IMR-90 (cell line): ENCODE measurements around the gene GAS6. TPM values are rescaled to one million over a fixed set of nuclear protein-coding genes. Genes with fewer than 3 reads are reported as not detected.

Source experiments
- ATAC-seq: fragments of 200-7000 bp; cut with Tn5 transposase; 2 replicates; pipeline ENCODE4 v1.9.1; 2020; ENCODE audit warnings: low read depth, mild to moderate bottlenecking, moderate library complexity
- BruUV-seq: library from RNA; stranded (reverse); fragments of 400-500 nt; replicated peaks from 2 replicates; lab custom pipeline; 2021; lab: Mats Ljungman, UMichigan
- CTCF ChIA-PET: fragments of 300-600 bp; formaldehyde crosslinking; extraction: SDS; loops from one replicate; lab custom pipeline; 2021; ENCODE audit warnings: antibody characterized with exemption; lab: Yijun Ruan, JAX
- POLR2A ChIA-PET: fragments of 300-600 bp; sonication (Branson Sonifier 250); formaldehyde crosslinking; loops from one replicate; lab custom pipeline; 2022; ENCODE audit warnings: antibody characterized with exemption; ENCODE audit not compliant: unreplicated experiment; lab: Charles Lee
- DNase-seq: peaks from one replicate; pipeline ENCODE4 v3.0.0; 2013
- H2AFZ ChIP-seq: replicated peaks from 2 replicates; pipeline ENCODE3; 2013; ENCODE audit warnings: low read length, mild to moderate bottlenecking; ENCODE audit not compliant: poor library complexity
- H2AK5ac ChIP-seq: 2 replicates; pipeline ENCODE4 v1.6.1; 2013; ENCODE audit warnings: low read depth, low read length, inconsistent platforms
- H2AK9ac ChIP-seq: replicated peaks from 2 replicates; pipeline ENCODE3; 2013; ENCODE audit warnings: mild to moderate bottlenecking, low read depth, low read length, moderate library complexity; ENCODE audit not compliant: poor library complexity
- H2BK120ac ChIP-seq: 2 replicates; pipeline ENCODE4 v1.6.1; 2013; ENCODE audit warnings: low read depth, low read length, inconsistent platforms
- H2BK15ac ChIP-seq: 3 replicates; pipeline ENCODE4 v1.6.1; 2013; ENCODE audit warnings: low read depth, low read length, inconsistent platforms
- H2BK20ac ChIP-seq: 2 replicates; pipeline ENCODE4 v1.6.1; 2013; ENCODE audit warnings: low read depth, mild to moderate bottlenecking, inconsistent platforms, low read length, moderate library complexity
- H2BK5ac ChIP-seq: 2 replicates; pipeline ENCODE4 v1.6.1; 2013; ENCODE audit warnings: mild to moderate bottlenecking, low read depth, low read length, inconsistent platforms; ENCODE audit not compliant: poor library complexity, severe bottlenecking
- H3K14ac ChIP-seq: replicated peaks from 2 replicates; pipeline ENCODE4 v1.6.1; 2013; ENCODE audit warnings: low read depth, low read length, inconsistent platforms
- H3K18ac ChIP-seq: 2 replicates; pipeline ENCODE4 v1.6.1; 2013; ENCODE audit warnings: low read depth, low read length, control low read depth
- H3K23ac ChIP-seq: 2 replicates; pipeline ENCODE4 v1.6.1; 2013; ENCODE audit warnings: low read depth, low read length, inconsistent platforms
- H3K27ac ChIP-seq: 2 replicates; pipeline ENCODE4 v1.5.1; 2013; ENCODE audit warnings: mild to moderate bottlenecking, control low read depth, low read length; ENCODE audit not compliant: insufficient read depth
- H3K27me3 ChIP-seq: 2 replicates; pipeline ENCODE4 v1.6.1; 2013; ENCODE audit warnings: low read length; ENCODE audit not compliant: control insufficient read depth, insufficient read depth
- H3K36me3 ChIP-seq: 2 replicates; pipeline ENCODE4 v1.6.1; 2013; ENCODE audit warnings: low read length, mixed read lengths; ENCODE audit not compliant: control insufficient read depth, insufficient read depth
- H3K4ac ChIP-seq: 2 replicates; pipeline ENCODE4 v1.6.1; 2013; ENCODE audit warnings: low read depth, low read length, inconsistent platforms
- H3K4me1 ChIP-seq: 2 replicates; pipeline ENCODE4 v1.6.1; 2013; ENCODE audit warnings: low read length, mixed read lengths; ENCODE audit not compliant: control insufficient read depth, insufficient read depth
- H3K4me2 ChIP-seq: 2 replicates; pipeline ENCODE4 v1.6.1; 2013; ENCODE audit warnings: low read depth, mild to moderate bottlenecking, control low read depth, low read length, moderate library complexity
- H3K4me3 ChIP-seq: 2 replicates; pipeline ENCODE4 v1.5.1; 2013; ENCODE audit warnings: low read depth, mild to moderate bottlenecking, control low read depth, low read length, moderate library complexity; ENCODE audit not compliant: insufficient read depth
- H3K56ac ChIP-seq: 2 replicates; pipeline ENCODE4 v1.6.1; 2013; ENCODE audit warnings: low read length, inconsistent platforms; ENCODE audit not compliant: insufficient read depth; ENCODE audit errors: extremely low read depth
- H3K79me1 ChIP-seq, 2 experiments: 2 replicates each; pipeline ENCODE4 v1.6.1; 2013; ENCODE audit warnings: low read length in 2 of 2, inconsistent platforms in 1 of 2, low read depth in 1 of 2
- H3K9ac ChIP-seq: 2 replicates; pipeline ENCODE4 v1.6.1; 2013; ENCODE audit warnings: low read depth, low read length, control low read depth
- H3K9me1 ChIP-seq: 2 replicates; pipeline ENCODE4 v1.6.1; 2013; ENCODE audit warnings: low read length, inconsistent platforms; ENCODE audit not compliant: insufficient read depth
- H3K9me3 ChIP-seq: 2 replicates; pipeline ENCODE4 v1.6.1; 2013; ENCODE audit warnings: low read length; ENCODE audit not compliant: control insufficient read depth, insufficient read depth
- H4K20me1 ChIP-seq: 2 replicates; pipeline ENCODE4 v1.6.1; 2013; ENCODE audit warnings: low read length, inconsistent platforms; ENCODE audit not compliant: insufficient read depth
- H4K5ac ChIP-seq: 2 replicates; pipeline ENCODE4 v1.6.1; 2013; ENCODE audit warnings: mild to moderate bottlenecking, low read depth, low read length, control low read depth
- H4K8ac ChIP-seq, 2 experiments: 2 replicates each; pipeline ENCODE4 v1.6.1; 2013; ENCODE audit warnings: low read depth in 2 of 2, low read length in 2 of 2, control low read depth in 1 of 2, inconsistent platforms in 1 of 2
- H4K91ac ChIP-seq: 2 replicates; pipeline ENCODE4 v1.6.1; 2013; ENCODE audit warnings: low read depth, low read length, inconsistent platforms; ENCODE audit not compliant: insufficient read depth
- BHLHE40 ChIP-seq: fragments of 150-350 bp; IDR thresholded peaks from 2 replicates; pipeline ENCODE4 v1.6.1; 2016; ENCODE audit warnings: mild to moderate bottlenecking, low read depth, low read length
- CHD1 ChIP-seq: IDR thresholded peaks from 2 replicates; pipeline ENCODE4 v1.6.1; 2012; ENCODE audit warnings: low read depth, low read length, improper control_type of control experiment
- CTCF ChIP-seq: conservative IDR thresholded peaks from 2 replicates; pipeline ENCODE4 v1.5.1; 2012; ENCODE audit warnings: mild to moderate bottlenecking, low read depth, low read length, improper control_type of control experiment
- FOS ChIP-seq: fragments of 150-350 bp; IDR thresholded peaks from 2 replicates; pipeline ENCODE4 v1.6.1; 2016; ENCODE audit warnings: low read depth, low read length
- MAFK ChIP-seq: IDR thresholded peaks from 2 replicates; pipeline ENCODE4 v1.6.1; 2012; ENCODE audit warnings: low read depth, low read length, improper control_type of control experiment
- MAZ ChIP-seq: IDR thresholded peaks from 2 replicates; pipeline ENCODE4 v1.6.1; 2012; ENCODE audit warnings: low read depth, mild to moderate bottlenecking, low read length, improper control_type of control experiment, moderate library complexity, borderline replicate concordance
- MXI1 ChIP-seq: IDR thresholded peaks from 2 replicates; pipeline ENCODE4 v1.6.1; 2012; ENCODE audit warnings: low read depth, mild to moderate bottlenecking, low read length, moderate library complexity, borderline replicate concordance
- NFE2L2 ChIP-seq: fragments of 150-350 bp; IDR thresholded peaks from 2 replicates; pipeline ENCODE4 v1.6.1; 2016; ENCODE audit warnings: low read depth, mild to moderate bottlenecking, low read length
- RAD21 ChIP-seq: IDR thresholded peaks from 2 replicates; pipeline ENCODE4 v1.6.1; 2012; ENCODE audit warnings: low read length, improper control_type of control experiment
- RCOR1 ChIP-seq: IDR thresholded peaks from 2 replicates; pipeline ENCODE4 v1.6.1; 2012; ENCODE audit warnings: mild to moderate bottlenecking, low read length, improper control_type of control experiment; ENCODE audit not compliant: insufficient replicate concordance
- RFX5 ChIP-seq: IDR thresholded peaks from 2 replicates; pipeline ENCODE4 v1.8.0; 2012; ENCODE audit warnings: low read depth, mild to moderate bottlenecking, low read length, moderate library complexity
- SMC3 ChIP-seq: fragments of 150-350 bp; IDR thresholded peaks from 2 replicates; pipeline ENCODE4 v1.6.1; 2016; ENCODE audit warnings: low read depth, mild to moderate bottlenecking, antibody characterized with exemption, low read length, moderate library complexity
- WGBS, 2 experiments: methylation state at CpG; one replicate each; pipeline versions ENCODE4 v1.1.5 to v1.1.7; 2013; ENCODE audit warnings: missing lambda C conversion rate in 2 of 2; ENCODE audit not compliant: insufficient read length in 1 of 2; ENCODE audit errors: extremely low coverage in 2 of 2; 5-methylcytosine and 5-hydroxymethylcytosine counted together
- dilution Hi-C: fragments of 300-500 bp; cut with HindIII; formaldehyde crosslinking; loops from one replicate; pipeline ENCODE4 v1.14.3; 2018; ENCODE audit warnings: low sequenced_read_pairs; ENCODE audit not compliant: unreplicated experiment
- in situ Hi-C: fragments of 300-500 bp; cut with MboI; formaldehyde crosslinking; loops from 3 replicates; pipeline ENCODE4 v1.14.3; 2019; ENCODE audit warnings: low sequenced_read_pairs, inconsistent platforms, mixed read lengths
- intact Hi-C: fragments of 100-400 bp; cut with micrococcal nuclease; formaldehyde crosslinking; loops from 2 replicates; pipeline ENCODE4 v1.10.0; 2022
- polyA plus RNA-seq, 3 experiments: library from polyadenylated mRNA; depleted of rRNA; stranded (reverse); fragments of >200 nt; gene quantifications; 2 replicates each; pipeline ENCODE4 v1.2.3, GENCODE V29; 2012; ENCODE audit warnings: low replicate concordance in 1 of 3
- total RNA-seq: library from RNA; depleted of rRNA; stranded (reverse); fragments of >200 nt; gene quantifications from 2 replicates; pipeline ENCODE4 v1.2.3, GENCODE V29; 2012
- TF ChIP-seq, protein P1 (sequence below): fragments of 150-350 bp; IDR thresholded peaks from 2 replicates; pipeline ENCODE4 v1.6.1; 2017; ENCODE audit warnings: mild to moderate bottlenecking, antibody characterized with exemption, low read length, low read depth

The GAS6 gene
- total and polyA plus RNA-seq, 2 of the 4 experiments (the other 2 are of a cell fraction) = 220 to 823 TPM

GRCh38 chr13:113805431-113806103, 58.3 kb downstream of the GAS6 start:
- TF ChIP-seq CHD1 (no peak), MXI1 (no peak), NFE2L2 (no peak), RFX5 (no peak), SMC3 (no peak), RCOR1 (no peak), CTCF (no peak), FOS (no peak), MAFK (no peak), RAD21 (no peak), MAZ (no peak), BHLHE40 (no peak)
- TF ChIP-seq, protein P1, sequence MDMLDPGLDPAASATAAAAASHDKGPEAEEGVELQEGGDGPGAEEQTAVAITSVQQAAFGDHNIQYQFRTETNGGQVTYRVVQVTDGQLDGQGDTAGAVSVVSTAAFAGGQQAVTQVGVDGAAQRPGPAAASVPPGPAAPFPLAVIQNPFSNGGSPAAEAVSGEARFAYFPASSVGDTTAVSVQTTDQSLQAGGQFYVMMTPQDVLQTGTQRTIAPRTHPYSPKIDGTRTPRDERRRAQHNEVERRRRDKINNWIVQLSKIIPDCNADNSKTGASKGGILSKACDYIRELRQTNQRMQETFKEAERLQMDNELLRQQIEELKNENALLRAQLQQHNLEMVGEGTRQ = no peak
- H3K79me1 ChIP-seq = no peaks in the 10 kb centered on the region
- no peak overlapping the region for H4K5ac ChIP-seq
- WGBS, 2 experiments = 96% methylated on average over 24 of the region's 27 CpGs; no CpG with 5 or more reads in 1 of the 2 experiments
- H3K18ac ChIP-seq = no peak overlapping the region
- no peak overlapping the region for H3K4me2 ChIP-seq
- POLR2A ChIA-PET = no interaction called here
- H3K9me3 ChIP-seq = peaks cover 17% of the 10 kb centered on the region
- H3K27me3 ChIP-seq = no peaks in the 10 kb centered on the region
- DNase-seq (no peak), ATAC-seq (no peak)
- no peak overlapping the region for H2BK5ac ChIP-seq
- no peak overlapping the region for H3K56ac ChIP-seq
- BruUV-seq = no TSS peak
- intact Hi-C loops (no loop called here), dilution Hi-C loops (no loop called here), in situ Hi-C loops (no loop called here)
- no peaks in the 10 kb centered on the region for H3K36me3 ChIP-seq
- H2BK15ac ChIP-seq = no peak overlapping the region
- H3K9me1 ChIP-seq = peaks cover 4% of the 10 kb centered on the region; the same call in 1 of the 2 replicates
- no peak overlapping the region for H4K91ac ChIP-seq
- H2AK9ac ChIP-seq = no peak overlapping the region
- no peak overlapping the region for H2BK20ac ChIP-seq
- no peak overlapping the region for H2BK120ac ChIP-seq
- no peak overlapping the region for H2AFZ ChIP-seq
- no peak overlapping the region for H2AK5ac ChIP-seq
- CTCF ChIA-PET = no interaction called here
- H4K8ac ChIP-seq = no peak overlapping the region
- no peak overlapping the region for H3K9ac ChIP-seq
- no peak overlapping the region for H3K27ac ChIP-seq
- no peak overlapping the region for H3K14ac ChIP-seq
- no peaks in the 10 kb centered on the region for H4K20me1 ChIP-seq
- H3K4me3 ChIP-seq = no peak overlapping the region
- peaks cover 6% of the 10 kb centered on the region for H3K4me1 ChIP-seq
- no peak overlapping the region for H3K23ac ChIP-seq
- H3K4ac ChIP-seq = no peak overlapping the region
